ENCODE measurements around the gene PERM1. TPM values are rescaled to one million over a fixed set of nuclear protein-coding genes. Genes with fewer than 3 reads are reported as not detected.

The PERM1 gene
- total and polyA plus RNA-seq, 9 of the 15 experiments (the other 6 are each of a cell fraction or from before 2014, with no cell fraction given): not detected

- 6% methylated on average over 29 of the region's 91 CpGs for WGBS (ENCODE audit: insufficient coverage, low coverage, missing lambda C conversion rate)
- DNase-seq (ENCODE audit: extremely low read depth in 1 of 4, low spot score in 3 of 4) (peak; percentile 88 to 98 (median 98)), ATAC-seq (peak; percentile 82), FAIRE-seq (peak; percentile 51)
- peak overlapping the region; percentile 85 for H2AFZ ChIP-seq (ENCODE audit: low read depth, low read length)
- ChIA-PET POLR2A (interaction anchor here (1.0 to 1.5 kb wide), 5 partner anchors 12 to 380 kb away, joined by 3 to 4 read pairs (median 3); partner anchors contain the start of gene CCNL2), CTCF (ENCODE audit: low intra/inter-chr PET ratio) (interaction anchor here (0.6 kb wide), 2 partner anchors 14 to 115 kb away, joined by 3 to 4 read pairs; no protein-coding TSS in a partner anchor)
- H3K9me1 ChIP-seq (ENCODE audit: control insufficient read depth, insufficient read depth, low read length): peaks cover 9% of the 10 kb centered on the region
- no TSS peak for BruUV-seq (replicated peaks)
- peaks cover 11% of the 10 kb centered on the region for H4K20me1 ChIP-seq (replicated peaks; ENCODE audit: control insufficient read depth, insufficient read depth, low read length)
- intact Hi-C loops (cut with micrococcal nuclease) (no loop called here), in situ Hi-C loops (cut with MboI) (no loop called here)
- H3K27me3 ChIP-seq (ENCODE audit: control insufficient read depth in 2 of 2, insufficient read depth in 2 of 2, low read length in 2 of 2): no peaks in the 10 kb centered on the region
- H3K4me3 ChIP-seq: peak overlapping the region; percentile 55
- H3K27ac ChIP-seq (ENCODE audit: extremely low read depth, low read depth, low read length): peak overlapping the region; percentile 84; the same call in 2 of the 3 replicates
- H3K4me1 ChIP-seq (replicated peaks in 1 of 2; ENCODE audit: control insufficient read depth in 2 of 2, insufficient read depth in 2 of 2, low read length in 2 of 2): peaks cover 27 to 68% of the 10 kb centered on the region in 2 experiments
- H3K4me2 ChIP-seq (ENCODE audit: insufficient read depth, low read length): peak overlapping the region; percentile 52
- H3K79me2 ChIP-seq (ENCODE audit: control insufficient read depth, insufficient read depth, low read length): peaks cover 37% of the 10 kb centered on the region
- H3K9ac ChIP-seq (ENCODE audit: insufficient read depth in 1 of 2, low read depth in 2 of 2, low read length in 2 of 2): peak overlapping the region; percentile 53 to 81; a peak in 3 of 4 replicates
- peaks cover 29% of the 10 kb centered on the region; the same call in 1 of the 3 replicates for H3K36me3 ChIP-seq (ENCODE audit: control insufficient read depth, insufficient read depth, low read length)
- no peaks in the 10 kb centered on the region for H3K9me3 ChIP-seq (replicated peaks; ENCODE audit: control insufficient read depth, insufficient read depth, low read depth, low read length)
- TF ChIP-seq ZFX (CRISPR knock-in tag; IDR thresholded peaks at IDR 0.05) (peak; percentile 51), NONO (IDR thresholded peaks at IDR 0.05; ENCODE audit: low read depth in 2 of 2, low read length in 1 of 2) (peak in 1 of 2 experiments; percentile 44; a peak in 1 of 4 replicates), ZNF655 (CRISPR knock-in tag; IDR thresholded peaks at IDR 0.05) (no peak), GMEB1 (CRISPR knock-in tag; IDR thresholded peaks at IDR 0.05) (no peak), VEZF1 (CRISPR knock-in tag; IDR thresholded peaks at IDR 0.05) (peak; percentile 95), IRF1 (CRISPR knock-in tag; IDR thresholded peaks at IDR 0.05; ENCODE audit: borderline replicate concordance) (no peak), ZNF232 (CRISPR knock-in tag; IDR thresholded peaks at IDR 0.05) (no peak), USF2 (CRISPR knock-in tag; IDR thresholded peaks at IDR 0.05) (no peak), HLTF (IDR thresholded peaks at IDR 0.05) (no peak), TCF3 (CRISPR knock-in tag; IDR thresholded peaks at IDR 0.05) (no peak), KLF6 (CRISPR knock-in tag; IDR thresholded peaks at IDR 0.05; ENCODE audit: borderline replicate concordance) (no peak), SRF (CRISPR knock-in tag; IDR thresholded peaks at IDR 0.05) (0 out of 4 replicates have a peak, but pooled peaks of 1 of the 2 experiments have one; percentile 31), KDM2B (CRISPR knock-in tag; IDR thresholded peaks at IDR 0.05) (no peak), ZNF436 (CRISPR knock-in tag; IDR thresholded peaks at IDR 0.05) (no peak)
Measured at GRCh38 chr1:1019122-1019999, 37.5 kb upstream of the PERM1 start.

All from K562 (cell line).